ENCODE measurements around the gene NAA25.
"Not testable (repeated sequence)": the region's sequence is repeated elsewhere in the genome, so short reads cannot be mapped to it uniquely, and the experiment has no call there.

The NAA25 gene

DNA sequence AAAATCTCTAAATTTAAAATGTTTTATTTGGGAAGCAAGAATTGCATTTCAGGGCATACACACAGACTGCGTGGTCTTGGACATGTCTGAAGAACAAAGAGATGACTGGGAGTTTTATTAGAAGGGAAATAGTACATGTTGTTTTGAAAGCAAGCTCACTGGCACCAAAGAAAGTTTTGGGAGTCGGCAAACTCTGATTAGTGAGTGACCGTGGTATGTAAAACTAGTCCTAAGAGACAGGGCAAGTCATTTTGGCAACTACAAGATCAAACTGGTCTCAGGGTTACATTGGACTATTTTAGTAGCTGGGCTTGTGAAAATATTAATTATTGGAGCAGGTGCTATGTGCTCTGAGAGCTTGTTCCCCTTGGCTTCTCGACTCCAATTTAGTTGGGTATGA, 110.6 kb downstream of the NAA25 start:
- H3K36me3 ChIP-seq (ENCODE audit: low read length) = peaks cover 18% of the 10 kb centered on the region; the same call in 1 of the 2 replicates
- H4K20me1 ChIP-seq (ENCODE audit: low read depth, low read length) = peaks cover 10% of the 10 kb centered on the region
- no peak overlapping the region for H2AFZ ChIP-seq (ENCODE audit: low read depth, low read length, severe bottlenecking)
- H3K4me3 ChIP-seq (ENCODE audit: insufficient read depth, low read length, poor library complexity, severe bottlenecking) = no peak overlapping the region
- no peak overlapping the region for H3K27ac ChIP-seq (ENCODE audit: low read depth, low read length)
- no peaks in the 10 kb centered on the region for H3K9me2 ChIP-seq (replicated peaks; ENCODE audit: insufficient read depth, low read length)
- no peak overlapping the region for H3K4me2 ChIP-seq (ENCODE audit: low read depth, low read length, poor library complexity, severe bottlenecking)
- no peaks in the 10 kb centered on the region for H3K27me3 ChIP-seq (ENCODE audit: low read length)
- no peak overlapping the region for H3K9ac ChIP-seq (ENCODE audit: low read length)
- TF ChIP-seq, protein P1, sequence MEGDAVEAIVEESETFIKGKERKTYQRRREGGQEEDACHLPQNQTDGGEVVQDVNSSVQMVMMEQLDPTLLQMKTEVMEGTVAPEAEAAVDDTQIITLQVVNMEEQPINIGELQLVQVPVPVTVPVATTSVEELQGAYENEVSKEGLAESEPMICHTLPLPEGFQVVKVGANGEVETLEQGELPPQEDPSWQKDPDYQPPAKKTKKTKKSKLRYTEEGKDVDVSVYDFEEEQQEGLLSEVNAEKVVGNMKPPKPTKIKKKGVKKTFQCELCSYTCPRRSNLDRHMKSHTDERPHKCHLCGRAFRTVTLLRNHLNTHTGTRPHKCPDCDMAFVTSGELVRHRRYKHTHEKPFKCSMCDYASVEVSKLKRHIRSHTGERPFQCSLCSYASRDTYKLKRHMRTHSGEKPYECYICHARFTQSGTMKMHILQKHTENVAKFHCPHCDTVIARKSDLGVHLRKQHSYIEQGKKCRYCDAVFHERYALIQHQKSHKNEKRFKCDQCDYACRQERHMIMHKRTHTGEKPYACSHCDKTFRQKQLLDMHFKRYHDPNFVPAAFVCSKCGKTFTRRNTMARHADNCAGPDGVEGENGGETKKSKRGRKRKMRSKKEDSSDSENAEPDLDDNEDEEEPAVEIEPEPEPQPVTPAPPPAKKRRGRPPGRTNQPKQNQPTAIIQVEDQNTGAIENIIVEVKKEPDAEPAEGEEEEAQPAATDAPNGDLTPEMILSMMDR (IDR thresholded peaks at IDR 0.05; ENCODE audit: insufficient read depth, low read length, poor library complexity, severe bottlenecking) = no peak
- TF ChIP-seq EZH2phosphoT487 (conservative IDR thresholded peaks at IDR 0.05; ENCODE audit: low read length) = no peak
- no peaks in the 10 kb centered on the region for H3K79me2 ChIP-seq (ENCODE audit: insufficient read depth, low read length)
- no peaks in the 10 kb centered on the region for H3K9me3 ChIP-seq (ENCODE audit: insufficient read depth, low read length)
- 0 out of 2 replicates have a peak, but pooled peaks cover 4% of the 10 kb centered on the region for H3F3A ChIP-seq (ENCODE audit: insufficient read depth)

DNA sequence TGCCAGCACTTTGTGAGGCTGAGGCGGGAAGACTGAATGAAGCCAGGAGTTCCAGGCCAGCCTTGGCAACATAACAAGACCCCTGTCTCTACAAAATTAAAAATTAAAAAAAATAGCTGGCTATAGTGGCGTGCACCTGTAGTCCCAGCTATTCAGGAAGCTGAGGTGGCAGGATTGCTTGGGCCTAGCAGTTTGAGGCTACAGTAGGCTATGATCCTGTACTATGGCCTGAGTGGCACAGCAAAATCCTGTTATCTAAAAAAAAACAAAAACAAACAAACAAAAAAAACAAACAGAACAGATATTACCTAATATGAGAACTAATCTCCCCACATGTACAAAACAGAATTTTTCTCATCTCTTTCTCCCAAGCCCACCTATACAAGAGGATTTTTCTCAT, 111.3 kb downstream of the NAA25 start:
- Histone ChIP-seq H3K79me2 (ENCODE audit: insufficient read depth, low read length) (no peaks in the 10 kb centered on the region), H3K4me2 (ENCODE audit: low read depth, low read length, poor library complexity, severe bottlenecking) (no peak overlapping the region), H3K36me3 (ENCODE audit: low read length) (peaks cover 15% of the 10 kb centered on the region; the same call in 1 of the 2 replicates), H3K9ac (ENCODE audit: low read length) (no peak overlapping the region), H3K27ac (ENCODE audit: low read depth, low read length) (no peak overlapping the region), H4K20me1 (ENCODE audit: low read depth, low read length) (peaks cover 10% of the 10 kb centered on the region), H3K9me3 (ENCODE audit: insufficient read depth, low read length) (no peaks in the 10 kb centered on the region), H3F3A (ENCODE audit: insufficient read depth) (0 out of 2 replicates have a peak, but pooled peaks cover 4% of the 10 kb centered on the region), H2AFZ (ENCODE audit: low read depth, low read length, severe bottlenecking) (no peak overlapping the region), H3K4me3 (ENCODE audit: insufficient read depth, low read length, poor library complexity, severe bottlenecking) (no peak overlapping the region), H3K27me3 (ENCODE audit: low read length) (no peaks in the 10 kb centered on the region), H3K9me2 (replicated peaks; ENCODE audit: insufficient read depth, low read length) (no peaks in the 10 kb centered on the region)
- TF ChIP-seq, protein P1 (IDR thresholded peaks at IDR 0.05; ENCODE audit: insufficient read depth, low read length, poor library complexity, severe bottlenecking) = no peak
- no peak for TF ChIP-seq EZH2phosphoT487 (conservative IDR thresholded peaks at IDR 0.05; ENCODE audit: low read length)

DNA sequence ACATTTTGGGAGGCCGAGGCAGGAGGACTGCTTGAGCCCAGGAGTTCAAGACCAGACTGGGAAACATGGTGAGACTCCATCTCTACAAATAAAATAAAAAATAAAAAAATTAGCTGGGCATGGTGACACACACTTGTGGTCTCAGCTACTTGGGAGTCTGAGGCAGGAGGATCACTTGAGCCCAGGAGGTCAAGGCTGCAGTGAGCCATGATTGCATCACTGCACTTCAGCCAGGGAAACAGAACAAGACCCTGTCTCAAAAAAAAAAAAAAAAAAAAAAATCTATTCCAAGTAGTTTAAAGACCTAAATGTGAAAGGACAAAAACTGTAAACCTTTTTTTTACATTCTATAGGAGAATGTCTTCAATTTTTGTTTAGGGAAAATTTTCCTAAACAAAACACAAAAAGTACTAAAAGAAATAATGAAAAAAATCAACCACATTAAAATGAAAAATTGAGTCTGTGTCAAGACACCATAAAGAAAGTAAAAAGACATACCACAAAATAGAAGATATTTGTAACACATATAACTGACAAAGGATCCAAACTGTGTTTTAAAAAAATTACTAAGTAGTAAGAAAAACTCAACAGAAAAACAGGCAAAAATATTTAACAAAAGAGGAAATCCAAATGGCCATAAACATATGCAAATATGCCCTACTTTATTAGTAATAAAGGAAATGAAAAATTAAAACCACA, 112.7 kb downstream of the NAA25 start:
- Histone ChIP-seq H2AFZ (ENCODE audit: low read depth, low read length, severe bottlenecking) (no peak overlapping the region), H3K4me2 (ENCODE audit: low read depth, low read length, poor library complexity, severe bottlenecking) (peak overlapping the region; percentile 8), H3K9me3 (ENCODE audit: insufficient read depth, low read length) (no peaks in the 10 kb centered on the region), H4K20me1 (ENCODE audit: low read depth, low read length) (peaks cover 10% of the 10 kb centered on the region), H3K27me3 (ENCODE audit: low read length) (no peaks in the 10 kb centered on the region), H3F3A (ENCODE audit: insufficient read depth) (0 out of 2 replicates have a peak, but pooled peaks cover 4% of the 10 kb centered on the region), H3K79me2 (ENCODE audit: insufficient read depth, low read length) (no peaks in the 10 kb centered on the region), H3K27ac (ENCODE audit: low read depth, low read length) (no peak overlapping the region), H3K9ac (ENCODE audit: low read length) (no peak overlapping the region), H3K4me3 (ENCODE audit: insufficient read depth, low read length, poor library complexity, severe bottlenecking) (no peak overlapping the region), H3K9me2 (replicated peaks; ENCODE audit: insufficient read depth, low read length) (no peaks in the 10 kb centered on the region), H3K36me3 (ENCODE audit: low read length) (peaks cover 15% of the 10 kb centered on the region; the same call in 1 of the 2 replicates)
- TF ChIP-seq, protein P1 (IDR thresholded peaks at IDR 0.05; ENCODE audit: insufficient read depth, low read length, poor library complexity, severe bottlenecking) = no peak
- TF ChIP-seq EZH2phosphoT487 (conservative IDR thresholded peaks at IDR 0.05; ENCODE audit: low read length) = no peak

DNA sequence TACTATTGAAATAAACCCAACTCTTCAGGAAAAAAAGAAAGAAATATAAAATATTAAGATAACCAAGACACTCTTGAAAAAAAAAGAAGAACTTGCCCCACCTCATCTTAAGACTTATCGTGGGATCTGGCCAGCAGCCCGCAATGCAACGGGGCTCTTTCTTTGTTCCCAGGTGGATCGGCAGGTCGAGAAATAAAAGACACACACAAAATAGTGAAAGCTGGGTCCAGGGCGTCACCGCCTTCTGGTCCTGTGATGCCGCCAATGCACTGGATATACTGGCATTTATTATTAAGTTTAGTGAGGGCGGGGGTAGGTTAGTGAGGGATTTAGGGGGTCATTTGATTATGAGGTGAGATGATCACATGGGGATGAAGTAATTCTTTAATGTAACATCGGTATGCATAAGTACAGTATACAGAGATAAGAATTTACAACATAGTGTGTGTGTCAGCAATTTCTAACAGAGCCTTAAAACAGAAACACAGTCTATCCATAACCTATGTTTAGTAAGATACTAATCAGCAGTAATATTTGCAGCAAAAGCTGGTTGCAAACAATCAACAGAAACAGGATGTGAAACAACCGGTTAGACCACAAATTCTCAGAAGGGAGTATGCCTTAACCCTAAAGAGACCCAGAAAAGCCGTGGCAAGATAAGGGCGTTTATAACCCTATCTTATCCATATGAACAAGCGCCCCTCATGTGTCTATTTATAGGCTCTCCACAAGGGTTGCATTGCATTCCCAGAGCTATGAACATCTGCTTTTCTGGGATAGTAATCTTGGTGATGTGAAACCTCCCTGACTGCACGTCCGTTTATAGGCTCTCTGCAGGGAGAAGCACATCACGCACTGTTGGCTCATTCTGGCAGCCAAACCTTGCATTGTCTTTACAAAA, 114.1 kb downstream of the NAA25 start:
- Histone ChIP-seq H3K36me3 (ENCODE audit: low read length) (peaks cover 14% of the 10 kb centered on the region; the same call in 1 of the 2 replicates), H3K4me2 (ENCODE audit: low read depth, low read length, poor library complexity, severe bottlenecking) (peak overlapping the region; percentile 48), H4K20me1 (ENCODE audit: low read depth, low read length) (peaks cover 10% of the 10 kb centered on the region)
- not testable (repeated sequence) for H3K27ac ChIP-seq (ENCODE audit: low read depth, low read length); H3K4me3 ChIP-seq (ENCODE audit: insufficient read depth, low read length, poor library complexity, severe bottlenecking); H3F3A ChIP-seq (ENCODE audit: insufficient read depth); H3K27me3 ChIP-seq (ENCODE audit: low read length); H3K79me2 ChIP-seq (ENCODE audit: insufficient read depth, low read length); H2AFZ ChIP-seq (ENCODE audit: low read depth, low read length, severe bottlenecking); H3K9ac ChIP-seq (ENCODE audit: low read length); H3K9me3 ChIP-seq (ENCODE audit: insufficient read depth, low read length); H3K9me2 ChIP-seq (replicated peaks; ENCODE audit: insufficient read depth, low read length)
